ENCODE measurements around the gene MYL3.

DNA sequence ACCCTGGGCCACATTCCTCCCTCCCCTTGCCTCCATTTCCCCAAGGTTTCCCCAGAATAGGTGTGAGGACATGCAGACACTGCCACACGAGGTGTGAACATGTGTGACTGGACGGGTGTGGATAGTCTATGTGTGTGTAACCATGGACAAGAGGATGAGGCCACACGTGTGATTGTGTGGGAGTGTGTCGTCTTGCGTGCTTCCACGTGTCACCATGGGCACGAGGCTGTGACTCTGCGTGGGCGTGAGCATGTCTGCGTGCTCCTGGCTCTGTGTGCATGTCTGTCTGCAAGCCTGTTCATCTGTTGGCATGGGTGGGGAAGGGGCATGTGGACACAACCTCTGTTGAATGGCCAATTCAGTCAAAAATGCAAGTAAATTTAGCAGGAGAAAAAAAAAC, 6.2 kb upstream of the MYL3 start:
- TF ChIP-seq, protein P1, sequence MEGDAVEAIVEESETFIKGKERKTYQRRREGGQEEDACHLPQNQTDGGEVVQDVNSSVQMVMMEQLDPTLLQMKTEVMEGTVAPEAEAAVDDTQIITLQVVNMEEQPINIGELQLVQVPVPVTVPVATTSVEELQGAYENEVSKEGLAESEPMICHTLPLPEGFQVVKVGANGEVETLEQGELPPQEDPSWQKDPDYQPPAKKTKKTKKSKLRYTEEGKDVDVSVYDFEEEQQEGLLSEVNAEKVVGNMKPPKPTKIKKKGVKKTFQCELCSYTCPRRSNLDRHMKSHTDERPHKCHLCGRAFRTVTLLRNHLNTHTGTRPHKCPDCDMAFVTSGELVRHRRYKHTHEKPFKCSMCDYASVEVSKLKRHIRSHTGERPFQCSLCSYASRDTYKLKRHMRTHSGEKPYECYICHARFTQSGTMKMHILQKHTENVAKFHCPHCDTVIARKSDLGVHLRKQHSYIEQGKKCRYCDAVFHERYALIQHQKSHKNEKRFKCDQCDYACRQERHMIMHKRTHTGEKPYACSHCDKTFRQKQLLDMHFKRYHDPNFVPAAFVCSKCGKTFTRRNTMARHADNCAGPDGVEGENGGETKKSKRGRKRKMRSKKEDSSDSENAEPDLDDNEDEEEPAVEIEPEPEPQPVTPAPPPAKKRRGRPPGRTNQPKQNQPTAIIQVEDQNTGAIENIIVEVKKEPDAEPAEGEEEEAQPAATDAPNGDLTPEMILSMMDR (IDR thresholded peaks at IDR 0.05) = no peak
- no peak for TF ChIP-seq POLR2A (IDR thresholded peaks at IDR 0.05)

Measured in breast epithelium (tissue), 3 donors.